Activated CD4-positive, CD25-positive, alpha-beta regulatory T cell (primary cell): ENCODE results near the gene GMEB2.
"Not testable (repeated sequence)": the region's sequence is repeated elsewhere in the genome, so short reads cannot be mapped to it uniquely, and the experiment has no call there.

Experiments
- DNase-seq, 4 experiments: peaks; one replicate each; lab custom pipeline; 2025; lab: John Stamatoyannopoulos, UW

Gene GMEB2, protein sequence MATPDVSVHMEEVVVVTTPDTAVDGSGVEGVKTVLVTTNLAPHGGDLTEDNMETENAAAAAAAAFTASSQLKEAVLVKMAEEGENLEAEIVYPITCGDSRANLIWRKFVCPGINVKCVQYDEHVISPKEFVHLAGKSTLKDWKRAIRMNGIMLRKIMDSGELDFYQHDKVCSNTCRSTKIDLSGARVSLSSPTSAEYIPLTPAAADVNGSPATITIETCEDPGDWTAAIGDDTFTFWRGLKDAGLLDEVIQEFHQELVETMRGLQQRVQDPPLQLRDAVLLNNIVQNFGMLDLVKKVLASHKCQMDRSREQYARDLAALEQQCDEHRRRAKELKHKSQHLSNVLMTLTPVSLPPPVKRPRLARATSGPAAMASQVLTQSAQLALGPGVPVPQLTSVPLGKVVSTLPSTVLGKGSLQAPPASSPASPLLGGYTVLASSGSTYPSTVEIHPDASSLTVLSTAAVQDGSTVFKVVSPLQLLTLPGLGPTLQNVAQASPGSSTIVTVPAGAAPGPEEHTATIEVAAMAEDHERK

DNA sequence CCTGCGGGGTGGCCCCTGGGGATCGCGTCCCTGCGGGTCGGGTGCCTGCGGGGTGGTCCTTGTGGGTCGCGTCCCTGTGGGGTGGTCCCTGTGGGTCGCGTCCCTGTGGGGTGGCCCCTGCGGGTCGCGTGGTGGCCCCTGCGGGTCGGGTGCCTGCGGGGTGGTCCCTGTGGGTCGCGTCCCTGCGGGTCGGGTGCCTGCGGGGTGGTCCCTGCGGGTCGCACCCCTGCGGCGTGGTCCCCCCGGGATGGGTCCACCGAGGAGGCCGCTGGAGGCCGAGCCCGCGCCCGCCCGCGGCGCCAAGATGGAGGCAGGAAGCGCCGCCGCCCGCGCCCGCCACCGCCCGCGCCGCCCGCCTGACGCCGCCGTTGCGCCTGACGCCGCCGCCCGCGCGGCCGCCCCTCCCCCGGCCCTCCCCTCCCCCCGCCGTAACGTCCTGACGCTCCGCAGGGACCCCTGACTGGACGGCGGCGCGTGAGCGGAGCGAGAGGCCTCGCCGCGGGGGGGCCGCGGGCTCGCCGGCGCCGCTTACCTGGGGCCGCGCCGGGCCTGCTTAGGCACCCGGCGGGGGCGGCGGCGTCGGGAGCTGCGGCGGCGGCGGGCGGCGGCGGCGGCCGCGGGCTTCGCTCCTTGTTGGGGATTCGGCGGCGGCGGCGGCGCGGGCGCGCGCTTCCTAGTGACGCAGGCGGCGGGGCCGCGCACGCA is at the start of gene GMEB2:
Gene GMEB2, minus strand, starts transcription at position 678 of the 705 bp plus-strand sequence. CDS start 7,704 bp downstream, outside the sequence.
- DNase-seq: peak; percentile 72 to 81 (median 76)

DNA sequence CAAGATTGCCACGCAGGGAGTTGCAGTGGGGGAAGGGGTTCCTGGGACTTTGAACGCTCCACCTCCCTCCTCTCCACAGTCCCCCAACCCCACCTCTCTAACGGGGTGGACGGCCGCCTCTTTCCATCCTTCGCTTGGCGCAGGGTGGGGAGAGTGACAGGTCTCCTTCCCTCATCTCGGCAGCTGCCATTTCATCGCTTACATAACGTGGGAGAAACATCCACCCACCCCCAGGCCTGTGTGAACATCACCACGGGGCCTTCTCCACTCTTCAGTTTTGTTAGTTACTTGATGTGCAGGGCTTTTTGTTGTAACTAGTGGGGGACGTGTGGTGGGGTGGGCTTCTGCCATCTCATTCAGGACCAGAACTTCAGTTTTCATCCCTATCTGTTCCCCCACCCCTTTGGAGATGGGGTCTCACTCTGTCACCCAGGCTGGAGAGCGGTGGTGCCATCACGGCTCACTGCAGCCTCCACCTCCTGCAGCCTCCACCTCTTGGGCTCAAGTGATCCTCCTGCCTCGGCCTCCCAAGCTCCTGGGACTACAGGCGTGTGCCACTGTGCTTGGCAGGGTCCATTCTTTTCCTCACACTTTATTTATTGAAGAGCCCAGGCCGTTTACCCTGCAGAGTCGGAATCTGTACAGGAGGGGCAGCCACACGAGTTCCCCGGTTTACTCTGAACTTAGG is 48.9 kb upstream of the GMEB2 start:
- DNase-seq: no peak

DNA sequence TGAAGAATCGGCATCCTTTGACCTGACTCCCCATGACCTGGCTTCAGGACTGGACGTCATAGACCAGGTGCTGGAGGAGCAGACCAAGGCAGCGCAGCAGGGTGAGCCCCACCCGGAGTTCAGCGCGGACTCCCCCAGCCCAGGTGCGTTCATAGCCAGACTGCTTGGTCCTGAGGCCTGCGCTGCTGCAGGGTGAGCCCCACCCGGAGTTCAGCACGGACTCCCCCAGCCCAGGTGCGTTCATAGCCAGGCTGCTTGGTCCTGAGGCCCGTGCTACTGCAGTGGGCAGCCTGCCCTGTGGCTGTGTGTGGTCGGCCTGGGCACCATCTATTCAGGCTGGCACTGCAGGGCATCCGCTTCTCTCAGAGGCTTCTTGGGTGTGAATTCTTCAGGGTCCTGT is 47.0 kb upstream of the GMEB2 start:
- DNase-seq: no peak

DNA sequence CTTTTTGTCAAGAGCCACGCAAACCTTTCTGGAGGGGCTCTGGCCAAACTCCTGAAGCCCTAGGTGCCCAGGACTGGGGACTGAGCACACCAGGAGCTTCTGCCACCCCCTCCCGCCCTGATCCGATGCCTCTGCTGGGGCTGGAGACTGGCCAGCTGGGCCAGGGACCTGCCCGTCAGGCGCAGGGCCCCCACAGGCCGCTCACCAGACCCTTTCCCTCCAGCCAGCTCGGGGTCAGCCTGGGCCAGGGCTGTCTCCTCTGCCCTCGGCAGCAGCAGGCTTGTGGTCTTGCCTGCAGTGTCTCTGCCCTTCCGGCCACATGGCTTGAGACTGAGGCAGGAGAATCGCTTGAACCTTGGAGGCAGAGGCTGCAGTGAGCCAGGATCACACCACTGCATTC is 45.8 kb upstream of the GMEB2 start:
- DNase-seq: no peak

DNA sequence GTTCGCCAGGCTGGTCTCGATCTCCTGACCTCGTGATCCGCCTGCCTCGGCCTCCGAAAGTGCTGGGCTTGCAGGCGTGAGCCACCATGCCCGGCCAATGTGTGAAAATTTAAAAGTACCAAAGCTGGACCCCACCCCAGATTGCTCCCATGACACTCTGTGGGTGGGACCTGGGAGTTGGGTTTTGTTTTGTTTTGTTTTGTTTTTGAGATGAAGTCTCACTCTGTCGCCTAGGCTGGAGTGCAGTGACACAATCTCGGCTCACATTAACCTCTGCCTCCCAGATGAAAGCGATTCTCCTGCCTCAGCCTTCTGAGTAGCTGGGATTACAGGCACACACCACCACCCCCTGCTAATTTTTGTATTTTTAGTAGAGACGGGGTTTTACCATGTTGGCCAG is 44.8 kb upstream of the GMEB2 start:
- not testable (repeated sequence) for DNase-seq

DNA sequence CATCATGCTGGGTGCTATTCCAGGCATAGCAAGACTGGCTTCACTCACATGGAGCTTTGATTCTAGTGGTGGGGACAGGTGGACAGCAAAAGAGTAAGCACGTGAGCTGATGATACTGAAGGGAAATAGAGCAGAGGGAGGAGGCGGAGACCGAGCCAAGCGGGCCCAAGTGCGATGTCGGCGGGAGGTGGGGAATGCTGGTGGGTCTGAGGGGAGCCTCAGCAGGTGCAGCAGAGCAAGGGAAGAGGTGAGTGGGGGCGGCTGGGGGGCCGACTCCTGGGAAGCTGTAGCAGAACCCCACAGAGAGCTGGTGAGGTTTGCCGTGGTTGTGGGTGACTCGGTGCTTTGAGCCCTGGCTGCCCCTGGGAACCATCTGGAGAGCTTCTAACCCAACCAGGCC is 41.5 kb upstream of the GMEB2 start:
- DNase-seq: no peak

DNA sequence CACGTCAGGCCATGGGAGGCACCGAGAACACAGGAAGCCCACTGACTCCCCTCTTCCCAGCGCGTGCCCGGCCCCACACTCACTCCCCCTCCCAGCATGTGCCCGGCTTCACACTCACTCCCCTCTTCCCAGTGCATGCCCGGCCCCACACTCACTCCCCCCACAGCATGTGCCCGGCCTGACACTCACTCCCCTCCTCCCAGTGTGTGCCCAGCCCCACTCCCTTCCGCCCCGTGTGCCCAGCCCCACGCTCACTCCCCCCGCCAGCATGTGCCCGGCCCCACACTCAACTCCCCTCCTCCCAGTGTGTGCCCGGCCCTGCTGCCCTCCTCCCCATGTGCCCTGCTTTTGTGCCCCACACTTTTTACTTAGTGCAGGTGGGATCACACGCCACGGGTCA is 41.0 kb upstream of the GMEB2 start:
- DNase-seq: no peak

DNA sequence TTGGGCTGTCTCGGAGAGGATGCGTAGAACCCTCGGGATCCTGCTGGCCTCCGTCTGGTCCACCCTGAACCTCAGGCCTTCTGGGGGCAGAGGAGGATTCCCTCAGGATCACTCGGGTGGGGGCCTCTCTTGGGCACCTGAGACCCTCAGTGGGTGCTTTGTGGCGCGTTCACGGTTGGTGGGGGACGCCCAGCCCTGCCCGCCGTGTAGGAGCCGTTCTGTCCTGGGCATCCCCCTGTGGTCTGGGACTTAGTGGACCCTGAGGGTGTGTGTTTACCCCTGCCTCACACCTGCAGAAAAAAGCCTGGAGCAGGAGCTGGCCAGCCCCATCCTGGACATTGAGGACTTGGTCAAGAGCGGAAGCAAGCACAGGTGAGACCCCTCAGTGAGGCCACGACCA is 38.8 kb upstream of the GMEB2 start:
- DNase-seq: no peak

DNA sequence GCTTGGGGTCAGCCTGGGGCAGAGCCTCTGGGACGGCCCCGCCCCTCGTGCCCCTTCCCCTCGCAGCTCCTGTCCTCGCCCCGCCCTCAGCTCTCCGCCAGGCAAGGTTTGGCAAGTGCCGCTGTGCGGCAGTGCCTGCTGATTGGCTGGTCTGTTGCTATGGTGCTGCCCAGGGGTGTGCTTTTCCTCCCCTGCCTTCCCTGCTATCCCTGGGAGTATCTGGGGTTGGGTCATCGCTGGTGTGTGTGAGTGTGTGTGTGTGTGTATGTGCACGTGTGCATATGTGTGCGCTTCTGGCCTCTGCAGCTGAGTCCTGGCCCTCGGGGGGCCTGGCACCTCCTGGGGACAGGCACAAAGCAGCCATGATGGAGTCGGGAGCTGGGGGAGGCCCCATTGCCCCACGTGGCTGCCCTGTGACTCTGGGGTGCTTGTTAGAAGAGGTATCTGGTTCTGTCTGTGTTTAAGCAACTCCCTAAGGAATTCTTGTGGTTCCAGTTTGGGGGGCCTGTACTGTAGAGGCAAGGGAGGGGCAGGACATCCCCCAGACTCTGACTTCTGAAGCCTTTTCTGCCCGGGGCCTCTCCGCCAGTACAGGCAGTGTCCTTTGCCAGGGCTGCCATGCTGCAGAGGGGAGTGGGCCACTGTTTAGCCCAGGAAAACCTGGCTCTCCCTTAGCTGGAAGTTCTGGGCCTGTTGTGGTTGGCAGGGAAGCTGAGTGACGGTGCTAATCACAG is 38.1 kb upstream of the GMEB2 start:
- DNase-seq: no peak

DNA sequence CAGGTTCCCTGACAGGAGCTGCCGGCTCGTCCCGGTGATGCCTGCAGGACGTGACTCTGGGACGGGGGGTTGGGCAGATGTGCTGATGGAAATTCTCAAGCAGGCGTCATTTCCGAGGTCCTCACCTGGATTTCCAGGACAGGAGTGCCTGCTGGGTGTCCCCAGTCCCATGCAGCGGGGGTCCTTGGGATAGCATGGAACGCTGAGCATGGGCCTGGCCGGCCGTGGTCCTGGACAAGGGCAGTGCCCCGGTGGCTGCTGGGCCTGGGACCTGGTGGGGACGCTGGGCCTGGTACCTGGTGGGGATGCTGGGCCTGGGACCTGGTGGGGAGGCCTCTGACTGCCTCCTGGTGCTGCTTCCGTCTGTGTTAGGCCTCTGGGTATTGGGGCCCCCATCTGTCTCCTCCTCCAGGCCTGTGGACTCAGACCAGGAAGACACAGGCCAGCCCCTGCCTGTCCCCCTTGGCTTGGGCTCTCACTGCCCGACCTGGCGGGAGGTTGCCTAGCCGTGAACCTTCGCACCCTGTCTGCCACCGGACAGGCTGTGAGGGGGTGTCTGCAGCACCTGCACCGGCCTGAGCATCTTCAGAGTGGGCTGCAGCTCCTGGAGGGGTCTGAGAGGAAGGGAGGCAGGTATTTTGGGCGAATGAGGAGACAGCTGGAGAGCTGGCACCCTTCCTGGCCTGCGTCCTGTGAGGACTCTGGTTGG is 37.4 kb upstream of the GMEB2 start:
- DNase-seq: no peak

DNA sequence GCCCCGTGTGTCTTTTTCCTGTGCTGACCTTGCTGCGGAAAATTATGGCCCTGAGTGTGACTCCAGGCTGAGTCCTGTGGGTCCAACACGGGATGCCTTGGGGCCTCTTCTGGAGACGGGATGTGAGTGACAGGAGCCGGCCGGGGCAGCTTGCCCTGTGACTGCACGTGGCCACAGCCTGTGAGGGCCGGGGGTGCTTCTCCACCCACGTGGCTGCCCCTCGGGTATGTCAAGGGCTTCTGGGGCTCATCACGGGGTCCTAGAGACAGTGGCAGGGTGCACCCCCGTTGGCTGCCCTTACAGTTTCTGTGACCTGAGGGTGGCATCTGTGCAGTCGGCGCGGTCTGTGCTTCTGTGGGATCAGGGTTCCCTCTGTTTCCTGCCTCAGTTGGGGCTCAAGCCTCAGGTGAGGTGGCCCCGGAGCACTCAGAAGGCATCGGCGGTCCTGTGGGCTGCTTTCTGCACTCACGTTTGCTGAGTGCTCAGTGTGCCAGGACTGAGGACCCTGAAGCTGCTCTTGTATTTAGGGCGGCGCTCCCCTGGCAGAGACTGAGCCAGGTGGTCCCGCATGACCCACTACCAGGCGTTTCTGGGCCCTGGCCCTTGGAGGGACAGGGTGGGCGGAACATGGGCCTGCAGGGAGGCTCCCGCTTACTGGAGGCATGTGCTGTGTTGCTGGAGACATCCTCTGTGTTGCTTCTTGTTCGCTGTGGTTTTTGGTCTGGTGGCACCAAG is 36.6 kb upstream of the GMEB2 start:
- DNase-seq: no peak

DNA sequence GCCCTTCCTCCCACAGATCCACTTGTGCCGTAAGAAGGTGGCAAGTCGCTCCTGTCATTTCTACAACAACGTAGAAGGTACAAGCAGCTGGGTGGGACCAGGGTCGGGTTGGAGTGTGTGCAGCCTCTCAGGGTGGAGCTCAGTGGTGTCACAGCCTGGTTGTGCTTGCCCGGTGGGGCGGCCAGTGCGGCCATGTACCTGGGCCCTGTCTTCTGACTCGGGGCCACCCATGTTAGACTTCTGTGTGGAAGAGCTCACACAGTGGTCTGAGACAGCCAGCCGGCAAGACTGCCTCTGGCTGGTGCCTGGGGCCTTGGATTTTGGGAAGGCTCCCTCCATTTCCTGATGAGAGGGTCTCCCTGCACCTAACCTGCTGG is 35.9 kb upstream of the GMEB2 start:
- no peak for DNase-seq

DNA sequence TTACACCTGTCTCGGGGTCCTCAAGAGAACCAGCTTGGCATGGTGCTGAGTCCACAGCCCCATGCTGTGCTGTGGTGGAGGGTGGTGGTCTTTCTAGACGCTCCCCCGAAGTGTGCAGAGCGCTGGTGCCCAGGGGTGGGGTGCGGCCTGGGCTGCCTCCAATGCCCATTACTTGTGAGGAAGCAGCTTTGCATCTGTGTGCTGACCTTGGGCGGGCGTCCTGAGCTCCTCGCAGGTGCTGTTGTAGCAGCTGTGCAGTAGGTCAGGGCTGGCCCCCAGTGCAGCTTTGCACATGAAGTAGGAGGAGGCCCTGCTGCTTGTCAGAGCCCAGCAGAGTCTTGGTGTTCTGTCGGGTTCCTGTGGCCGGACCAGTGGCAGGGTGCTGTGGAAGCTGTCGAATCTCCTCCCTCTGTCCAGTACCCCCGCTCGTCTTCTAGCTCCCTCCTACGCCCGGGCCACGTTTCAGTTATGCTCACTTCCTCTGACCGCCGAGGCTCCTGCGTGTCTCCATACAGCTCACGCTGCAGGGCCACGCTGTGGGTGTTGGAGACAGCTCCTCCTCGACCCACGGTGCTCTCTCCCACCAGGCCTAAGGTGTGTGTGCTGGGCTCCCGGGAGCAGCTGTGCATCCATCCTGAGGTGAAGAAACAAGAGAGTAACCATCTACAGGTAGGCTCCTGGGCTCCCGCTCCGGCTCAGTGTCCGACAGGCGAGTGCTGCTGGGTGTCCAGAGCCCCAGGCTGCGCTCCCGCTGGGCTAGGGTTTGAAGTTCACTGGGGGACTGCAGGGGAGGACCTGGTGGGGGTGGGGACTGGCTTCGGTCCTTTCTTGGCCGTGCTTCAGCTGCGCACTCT is 35.3 kb upstream of the GMEB2 start:
- DNase-seq: no peak

DNA sequence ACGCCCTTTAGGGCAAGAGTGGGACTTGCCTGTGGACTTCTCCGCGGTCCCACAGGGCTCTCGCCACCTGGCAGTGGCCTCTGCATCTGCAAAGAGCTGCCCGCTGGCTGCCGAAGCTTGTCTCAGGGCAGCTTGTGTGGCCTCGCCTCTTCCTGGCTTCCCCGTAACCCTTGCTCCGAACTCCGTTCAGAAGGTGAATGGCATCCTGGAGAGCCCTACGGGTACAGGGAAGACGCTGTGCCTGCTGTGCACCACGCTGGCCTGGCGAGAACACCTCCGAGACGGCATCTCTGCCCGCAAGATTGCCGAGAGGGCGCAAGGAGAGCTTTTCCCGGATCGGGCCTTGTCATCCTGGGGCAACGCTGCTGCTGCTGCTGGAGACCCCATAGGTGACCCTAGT is 34.2 kb upstream of the GMEB2 start:
- DNase-seq: no peak

DNA sequence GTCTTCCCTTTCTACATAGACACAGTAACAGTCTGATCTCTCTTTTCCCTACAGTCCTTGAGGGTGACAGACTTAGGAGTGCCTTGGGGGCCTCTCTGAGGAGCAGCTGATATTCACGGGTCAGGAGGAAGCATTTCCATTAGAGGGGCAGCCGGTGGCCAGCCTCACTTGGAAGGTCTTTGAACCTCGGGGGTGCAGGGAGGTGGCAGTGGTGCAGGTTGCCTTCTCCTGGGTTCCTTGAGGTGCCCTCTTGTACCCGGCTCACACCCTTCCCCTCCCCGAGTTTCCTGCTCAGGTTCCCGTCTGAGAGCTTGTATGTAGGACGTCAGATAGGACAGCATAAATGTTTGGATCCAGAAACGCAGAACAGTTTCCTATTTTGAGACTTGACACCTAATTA is 33.7 kb upstream of the GMEB2 start:
- DNase-seq: no peak

DNA sequence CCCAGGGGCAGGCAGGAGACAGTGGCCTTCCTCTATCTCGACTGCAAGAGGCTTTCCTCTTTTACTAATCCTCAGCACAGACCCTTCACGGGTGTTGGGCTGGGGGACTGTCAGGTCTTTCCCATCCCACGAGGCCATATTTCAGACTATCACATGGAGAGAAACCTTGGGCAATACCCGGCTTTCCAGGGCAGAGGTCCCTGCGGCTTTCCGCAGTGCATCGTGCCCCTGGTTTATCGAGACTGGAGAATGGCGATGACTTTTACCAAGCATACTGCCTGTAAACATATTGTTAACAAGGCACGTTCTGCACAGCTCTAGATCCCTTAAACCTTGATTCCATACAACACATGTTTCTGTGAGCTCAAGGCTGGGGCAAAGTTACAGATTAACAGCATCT is 33.3 kb upstream of the GMEB2 start:
- not testable (repeated sequence) for DNase-seq

DNA sequence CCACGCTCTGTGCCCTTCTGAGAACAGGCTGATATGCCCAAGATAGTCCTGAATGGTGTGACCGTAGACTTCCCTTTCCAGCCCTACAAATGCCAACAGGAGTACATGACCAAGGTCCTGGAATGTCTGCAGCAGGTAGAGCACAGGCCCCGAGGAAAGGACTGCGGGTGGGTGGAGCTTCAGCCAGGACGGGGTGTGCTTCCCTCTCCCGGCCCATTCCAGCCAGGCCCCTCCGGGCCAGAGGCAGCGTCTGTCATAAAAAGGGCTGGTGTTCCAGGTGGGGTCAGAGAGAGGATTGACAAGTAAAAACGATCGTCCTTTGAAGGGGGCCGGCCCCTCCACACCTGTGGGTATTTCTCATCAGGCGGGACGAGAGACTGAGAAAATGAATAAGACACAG is 32.5 kb upstream of the GMEB2 start:
- DNase-seq: no peak

DNA sequence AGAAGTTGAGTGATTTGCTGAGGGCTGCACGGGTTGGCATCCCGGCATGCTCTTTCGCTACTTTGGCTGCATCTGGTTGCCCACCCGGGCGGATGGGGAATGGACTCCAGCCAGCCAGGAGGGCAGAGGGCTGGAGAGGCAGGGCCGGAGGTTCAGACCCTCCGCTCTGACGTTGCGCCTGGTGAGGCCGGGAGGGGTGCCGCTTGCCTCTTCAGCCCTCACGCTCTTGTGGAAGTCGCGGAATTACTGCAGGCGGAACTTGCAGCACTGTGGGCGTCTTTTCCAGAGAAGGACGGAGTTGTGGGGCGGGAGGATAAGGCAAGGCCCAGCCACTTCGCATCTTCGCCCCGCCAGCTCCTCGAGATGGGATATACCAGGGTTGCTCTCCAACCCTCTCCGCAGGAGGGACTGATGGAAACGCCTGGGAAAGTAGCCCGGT is 31.9 kb upstream of the GMEB2 start:
- DNase-seq: no peak

DNA sequence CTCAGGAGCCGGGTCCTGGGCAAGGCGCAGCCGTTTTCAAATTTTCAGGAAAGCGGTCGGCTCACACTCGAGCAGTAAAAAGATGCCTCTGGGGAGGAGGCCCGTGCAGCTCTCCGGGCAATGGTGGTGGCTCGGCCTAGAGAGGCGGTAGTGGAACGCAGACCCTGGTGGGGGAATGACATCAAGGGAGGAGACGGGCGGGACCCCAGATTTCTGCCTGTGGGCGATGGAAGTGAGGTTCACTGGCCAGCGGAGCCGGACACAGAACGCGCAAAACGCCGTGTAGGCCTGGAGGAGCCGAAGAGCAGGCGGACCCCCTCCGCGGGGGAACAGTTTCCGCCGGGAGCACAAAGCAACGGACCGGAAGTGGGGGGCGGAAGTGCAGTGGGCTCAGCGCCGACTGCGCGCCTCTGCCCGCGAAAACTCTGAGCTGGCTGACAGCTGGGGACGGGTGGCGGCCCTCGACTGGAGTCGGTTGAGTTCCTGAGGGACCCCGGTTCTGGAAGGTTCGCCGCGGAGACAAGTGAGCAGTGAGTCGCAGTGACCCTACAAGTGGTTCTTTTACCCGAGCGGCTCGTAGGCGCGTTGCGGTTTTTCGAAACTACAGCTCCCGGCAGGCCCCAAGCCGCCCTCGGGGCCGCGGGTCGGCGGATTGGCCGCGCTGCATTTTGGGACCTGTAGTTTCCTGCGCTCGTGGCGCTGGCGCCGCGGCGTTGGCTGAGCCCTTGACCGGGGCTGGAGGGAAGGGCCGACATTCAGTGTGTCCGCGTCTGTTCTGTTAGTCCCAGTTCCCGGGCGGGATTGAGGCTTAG is 31.2 kb upstream of the GMEB2 start, which contains the start of gene RTEL1:
Gene RTEL1, plus strand, starts transcription at position 376 of the 812 bp plus-strand sequence. CDS start 1,091 bp downstream, outside the sequence.
- peak; percentile 74 to 83 (median 80) for DNase-seq
